GM12875 (cell line): ENCODE measurements around the gene TSPAN33.
A peak's percentile ranks its signal among the peaks of the same experiment; 100 is the strongest.

Experiments used
- H3K4me3 ChIP-seq: one replicate; pipeline ENCODE4 v1.5.1; 2011; ENCODE audit warnings: low read depth, low read length, control low read depth
- TF ChIP-seq, protein P1 (sequence below): IDR thresholded peaks from 2 replicates; pipeline ENCODE4 v1.5.1; 2011; ENCODE audit warnings: low read depth, mild to moderate bottlenecking, control low read depth, inconsistent platforms, low read length, moderate library complexity, borderline replicate concordance; ENCODE audit not compliant: insufficient read depth

TSPAN33 gene

DNA sequence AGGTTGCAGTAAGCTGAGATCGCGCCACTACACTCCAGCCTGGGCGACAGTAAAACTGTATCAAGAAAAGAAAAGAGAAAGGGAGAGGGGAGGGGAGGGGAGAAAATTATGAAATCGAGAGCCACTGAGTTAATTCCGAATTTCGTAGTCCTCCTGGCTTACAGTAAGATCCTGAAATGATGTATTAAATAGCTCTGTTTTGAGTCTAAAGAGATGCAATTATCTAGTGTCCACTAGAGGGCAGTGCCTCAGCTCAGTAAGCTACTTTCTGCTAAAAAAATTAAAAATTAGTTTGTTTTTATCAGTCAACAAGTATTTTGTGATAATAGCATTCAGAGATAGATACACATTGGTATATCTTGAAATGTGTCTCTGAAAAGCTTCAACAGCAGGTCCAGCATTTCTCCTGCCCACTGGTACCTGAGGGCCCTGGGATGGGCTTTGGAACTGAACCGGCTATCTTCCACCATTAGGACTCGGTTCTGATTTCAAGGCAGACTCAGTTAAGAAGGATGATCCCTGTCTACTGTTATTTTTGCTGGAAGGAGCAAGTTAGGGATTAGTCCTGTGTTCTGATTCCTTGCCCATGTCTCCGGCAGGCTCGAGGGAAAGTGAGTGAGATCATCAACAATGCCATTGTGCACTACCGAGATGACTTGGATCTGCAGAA lies 19.5 kb downstream of the TSPAN33 start:
- H3K4me3 ChIP-seq = no peak overlapping the region
- TF ChIP-seq, protein P1, sequence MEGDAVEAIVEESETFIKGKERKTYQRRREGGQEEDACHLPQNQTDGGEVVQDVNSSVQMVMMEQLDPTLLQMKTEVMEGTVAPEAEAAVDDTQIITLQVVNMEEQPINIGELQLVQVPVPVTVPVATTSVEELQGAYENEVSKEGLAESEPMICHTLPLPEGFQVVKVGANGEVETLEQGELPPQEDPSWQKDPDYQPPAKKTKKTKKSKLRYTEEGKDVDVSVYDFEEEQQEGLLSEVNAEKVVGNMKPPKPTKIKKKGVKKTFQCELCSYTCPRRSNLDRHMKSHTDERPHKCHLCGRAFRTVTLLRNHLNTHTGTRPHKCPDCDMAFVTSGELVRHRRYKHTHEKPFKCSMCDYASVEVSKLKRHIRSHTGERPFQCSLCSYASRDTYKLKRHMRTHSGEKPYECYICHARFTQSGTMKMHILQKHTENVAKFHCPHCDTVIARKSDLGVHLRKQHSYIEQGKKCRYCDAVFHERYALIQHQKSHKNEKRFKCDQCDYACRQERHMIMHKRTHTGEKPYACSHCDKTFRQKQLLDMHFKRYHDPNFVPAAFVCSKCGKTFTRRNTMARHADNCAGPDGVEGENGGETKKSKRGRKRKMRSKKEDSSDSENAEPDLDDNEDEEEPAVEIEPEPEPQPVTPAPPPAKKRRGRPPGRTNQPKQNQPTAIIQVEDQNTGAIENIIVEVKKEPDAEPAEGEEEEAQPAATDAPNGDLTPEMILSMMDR = peak; percentile 43; the same call in 1 of the 2 replicates

DNA sequence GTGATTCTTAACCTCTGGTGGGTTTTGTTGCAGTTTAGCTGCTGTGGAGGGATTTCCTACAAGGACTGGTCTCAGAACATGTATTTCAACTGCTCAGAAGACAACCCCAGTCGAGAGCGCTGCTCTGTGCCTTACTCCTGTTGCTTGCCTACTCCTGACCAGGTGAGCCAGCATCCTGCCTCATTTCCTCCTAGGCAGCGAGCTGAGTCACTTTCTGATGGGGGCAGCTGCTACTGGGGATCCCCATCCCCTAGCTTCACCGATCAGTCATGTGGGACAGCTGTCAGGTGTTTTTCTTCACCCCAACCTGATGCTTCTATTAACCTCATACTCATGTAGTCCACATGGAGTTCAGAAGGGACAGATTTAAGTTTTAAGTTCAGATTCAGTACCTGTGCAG lies 22.2 kb downstream of the TSPAN33 start:
- TF ChIP-seq, protein P1 = no peak
- H3K4me3 ChIP-seq = no peak overlapping the region

DNA sequence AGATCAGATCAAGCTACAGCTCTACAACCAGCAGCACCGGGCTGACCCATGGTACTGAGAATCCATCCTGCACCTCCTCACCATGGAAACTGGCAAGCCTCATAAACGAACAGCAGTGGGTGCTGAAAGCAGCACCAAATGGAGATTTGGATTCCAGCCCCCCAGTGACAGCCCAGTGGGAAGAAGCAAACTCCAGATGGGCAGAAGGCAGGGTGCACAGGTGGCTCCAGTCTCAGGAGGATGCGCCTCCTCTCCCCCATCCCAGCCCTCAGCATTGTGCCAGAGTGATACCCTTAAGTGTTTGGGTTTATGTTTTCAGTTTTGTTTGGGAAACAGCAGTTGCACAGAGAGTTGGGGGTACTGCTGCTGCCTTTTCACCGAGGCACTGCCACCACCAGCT lies 23.3 kb downstream of the TSPAN33 start:
- no peak overlapping the region for H3K4me3 ChIP-seq

DNA sequence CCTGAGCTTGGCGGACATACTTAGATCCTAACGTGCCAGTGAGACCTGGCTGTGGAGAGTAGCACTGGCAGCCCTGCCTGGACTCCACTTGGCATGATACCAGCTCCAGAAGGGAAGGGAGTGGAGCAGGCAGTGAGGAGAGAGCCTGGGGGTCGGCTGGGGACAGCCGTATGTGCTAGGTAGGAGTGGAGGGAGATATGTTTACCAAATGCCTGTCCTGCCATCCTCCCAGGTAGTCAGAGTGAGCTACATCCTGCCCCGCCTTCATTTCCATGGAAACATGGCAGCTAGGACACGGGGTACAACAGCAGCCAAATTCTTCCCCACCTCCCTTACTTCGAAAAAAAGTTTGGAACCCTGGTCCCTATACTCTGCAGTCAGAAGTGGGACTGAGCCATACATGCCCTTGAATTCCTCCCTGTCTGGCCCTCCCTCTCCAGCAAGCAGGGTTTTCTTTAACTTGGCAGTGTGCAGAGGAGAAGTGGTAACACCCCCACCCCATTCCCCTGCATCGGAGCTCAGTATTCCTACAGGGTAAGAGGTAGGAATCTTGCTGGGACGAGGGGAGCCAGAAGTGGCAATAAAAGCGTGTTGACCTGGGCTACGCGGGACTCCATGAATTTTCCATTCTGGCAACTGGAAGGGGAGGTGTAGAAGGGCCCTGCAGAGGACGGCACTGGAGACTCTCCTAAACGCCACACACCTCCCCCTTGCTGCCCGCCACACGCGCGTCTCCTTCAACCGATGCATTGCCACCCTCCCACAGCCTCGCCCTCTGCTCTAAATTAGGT lies 23.9 kb downstream of the TSPAN33 start:
- H3K4me3 ChIP-seq = no peak overlapping the region
- TF ChIP-seq, protein P1 = no peak

More for the DNA sequence above, 23.3 kb downstream of the TSPAN33 start:
- TF ChIP-seq, protein P1 = no peak

DNA sequence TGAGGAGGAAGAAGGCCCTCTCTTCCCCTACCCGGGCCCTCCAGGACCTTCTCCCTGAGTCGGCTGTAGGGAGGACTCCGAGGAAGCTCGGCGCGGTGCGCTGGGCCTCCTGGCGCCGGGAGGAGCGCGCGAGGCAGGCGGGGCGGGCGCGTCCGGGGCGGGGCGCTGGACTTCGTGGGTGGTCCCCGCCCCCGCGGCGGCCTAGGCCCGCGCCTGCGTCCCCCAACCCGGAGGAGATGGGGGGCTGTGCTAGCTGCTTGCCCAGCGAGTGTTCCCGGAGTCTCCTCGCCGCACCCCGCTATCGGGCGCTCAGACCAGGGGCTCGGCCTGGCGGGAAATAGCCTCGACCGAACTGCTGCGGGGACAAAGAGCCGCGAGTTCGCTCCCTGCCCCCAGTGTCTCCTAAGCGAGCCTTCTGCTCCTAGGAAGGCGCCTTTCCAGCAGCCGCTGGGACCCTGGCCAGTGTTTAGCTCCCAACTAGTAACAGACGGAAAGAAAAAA lies 24.7 kb downstream of the TSPAN33 start:
- H3K4me3 ChIP-seq = peak overlapping the region; percentile 45
- TF ChIP-seq, protein P1 = no peak

DNA sequence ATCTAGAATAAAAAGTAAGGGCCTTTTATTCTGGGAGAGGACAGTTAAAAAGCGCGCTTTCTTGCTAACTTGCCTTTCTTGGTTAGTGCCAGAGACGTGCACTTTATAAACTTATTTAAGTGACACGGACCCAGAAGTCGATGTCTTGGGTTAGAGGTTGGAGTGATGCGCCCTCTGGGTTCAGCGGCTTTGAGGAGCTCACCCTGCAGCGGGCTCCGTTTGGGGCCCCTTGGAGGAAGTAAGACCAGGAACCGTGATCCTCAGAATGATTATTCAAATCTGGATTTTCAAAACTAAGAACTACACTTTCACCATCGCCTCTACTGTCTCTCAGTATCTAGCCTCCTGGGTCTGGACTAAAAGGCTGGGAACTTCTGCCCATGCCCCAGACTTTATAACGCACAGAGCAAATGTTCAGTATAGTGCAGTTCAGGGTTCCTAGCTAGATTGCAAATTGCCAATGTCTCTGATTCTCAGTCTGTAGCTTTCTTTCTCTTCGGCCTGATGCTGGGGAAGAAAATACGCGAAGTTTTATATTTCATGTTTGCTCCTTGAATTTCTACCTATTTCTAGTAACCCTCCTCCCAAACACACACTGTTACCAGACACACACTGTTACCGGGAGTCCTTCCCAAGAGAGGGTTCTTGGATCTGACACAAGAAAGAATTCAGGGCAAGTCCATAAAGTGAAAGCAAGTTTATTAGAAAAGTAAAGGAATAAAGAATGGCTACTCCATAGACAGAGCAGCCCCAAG lies 25.4 kb downstream of the TSPAN33 start:
- H3K4me3 ChIP-seq = peak overlapping the region; percentile 45
- TF ChIP-seq, protein P1 = peak; percentile 15; the same call in 1 of the 2 replicates
